K562 (cell line): ENCODE data around the gene GUCA2B.

Source experiments
- BRD9 ChIP-seq: fragments of 450-650 bp; IDR thresholded peaks from 2 replicates; pipeline ENCODE4 v1.6.1; 2018; ENCODE audit warnings: low read depth; ENCODE audit not compliant: partially characterized antibody
- CREM ChIP-seq: IDR thresholded peaks from 2 replicates; pipeline ENCODE4 v1.6.1; 2014; ENCODE audit warnings: antibody characterized with exemption, low read depth
- EP300 ChIP-seq: IDR thresholded peaks from 2 replicates; pipeline ENCODE4 v1.6.1; 2012; ENCODE audit warnings: low read length, improper control_type of control experiment
- NFRKB ChIP-seq: fragments of 450-650 bp; IDR thresholded peaks from 2 replicates; pipeline ENCODE4 v1.6.1; 2016; ENCODE audit warnings: low read depth
- POLR2AphosphoS2 ChIP-seq: IDR thresholded peaks from 2 replicates; pipeline ENCODE4 v1.6.1; 2012; ENCODE audit warnings: low read length, improper control_type of control experiment
- RFX5 ChIP-seq: IDR thresholded peaks from 2 replicates; pipeline ENCODE4 v1.6.1; 2011; ENCODE audit warnings: low read depth, mild to moderate bottlenecking, improper control_type of control experiment, low read length
- TCF7L2 ChIP-seq: fragments of 150-350 bp; IDR thresholded peaks from 2 replicates; pipeline ENCODE4 v1.6.1; 2016; ENCODE audit warnings: low read depth, mild to moderate bottlenecking, low read length, moderate library complexity
- YY1 ChIP-seq, 3 experiments: IDR thresholded peaks; 2 replicates each; pipeline ENCODE4 v1.6.1; 2011; ENCODE audit warnings: low read length in 2 of 3, mild to moderate bottlenecking in 2 of 3, moderate library complexity in 2 of 3, borderline replicate concordance in 1 of 3, control low read depth in 1 of 3, low read depth in 1 of 3; ENCODE audit not compliant: insufficient read depth in 3 of 3, insufficient replicate concordance in 2 of 3, control insufficient read depth in 1 of 3, insufficient read length in 1 of 3; ENCODE audit errors: extremely low read depth in 1 of 3
- ZNF212 ChIP-seq: fragments of 450-650 bp; formaldehyde crosslinking; IDR thresholded peaks from 2 replicates; pipeline ENCODE4 v1.4.0; 2020; ENCODE audit warnings: mild to moderate bottlenecking
- TF ChIP-seq, protein P1 (sequence below), 3 experiments: IDR thresholded peaks in 2 of 3; conservative IDR thresholded peaks in 1 of 3; 2 replicates each; pipeline ENCODE4 v1.5.1; 2011 to 2012; ENCODE audit warnings: low read length in 3 of 3, mild to moderate bottlenecking in 3 of 3, control low read depth in 2 of 3, improper control_type of control experiment in 1 of 3, inconsistent platforms in 1 of 3, low read depth in 1 of 3, mixed read lengths in 1 of 3, moderate library complexity in 1 of 3; ENCODE audit not compliant: insufficient read depth in 2 of 3
- TF ChIP-seq, protein P2 (sequence below): sonication (generic); formaldehyde crosslinking; IDR thresholded peaks from 2 replicates; pipeline ENCODE4 v1.9.0; 2022; ENCODE audit warnings: mild to moderate bottlenecking, missing genetic modification reagents

DNA sequence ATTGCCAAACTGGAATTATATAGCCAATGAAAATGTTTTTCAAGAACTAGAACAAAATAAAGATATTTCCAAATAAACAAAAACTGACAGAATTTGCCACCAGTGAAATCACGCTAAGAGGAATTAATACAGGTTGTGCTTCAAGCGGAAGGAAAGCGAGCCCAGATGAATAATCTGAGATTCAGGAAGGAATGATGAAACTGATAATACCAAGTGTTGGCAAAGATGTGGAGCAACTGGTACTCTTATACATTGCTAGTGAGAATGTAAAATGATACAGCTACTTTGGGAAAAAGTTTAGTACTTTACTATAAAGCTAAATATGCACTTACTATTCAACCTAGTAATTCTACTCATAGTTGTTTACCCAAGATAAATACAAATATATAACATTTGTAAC lies 30.8 kb upstream of the GUCA2B start:
- no peak for TF ChIP-seq BRD9
- TF ChIP-seq, protein P1, sequence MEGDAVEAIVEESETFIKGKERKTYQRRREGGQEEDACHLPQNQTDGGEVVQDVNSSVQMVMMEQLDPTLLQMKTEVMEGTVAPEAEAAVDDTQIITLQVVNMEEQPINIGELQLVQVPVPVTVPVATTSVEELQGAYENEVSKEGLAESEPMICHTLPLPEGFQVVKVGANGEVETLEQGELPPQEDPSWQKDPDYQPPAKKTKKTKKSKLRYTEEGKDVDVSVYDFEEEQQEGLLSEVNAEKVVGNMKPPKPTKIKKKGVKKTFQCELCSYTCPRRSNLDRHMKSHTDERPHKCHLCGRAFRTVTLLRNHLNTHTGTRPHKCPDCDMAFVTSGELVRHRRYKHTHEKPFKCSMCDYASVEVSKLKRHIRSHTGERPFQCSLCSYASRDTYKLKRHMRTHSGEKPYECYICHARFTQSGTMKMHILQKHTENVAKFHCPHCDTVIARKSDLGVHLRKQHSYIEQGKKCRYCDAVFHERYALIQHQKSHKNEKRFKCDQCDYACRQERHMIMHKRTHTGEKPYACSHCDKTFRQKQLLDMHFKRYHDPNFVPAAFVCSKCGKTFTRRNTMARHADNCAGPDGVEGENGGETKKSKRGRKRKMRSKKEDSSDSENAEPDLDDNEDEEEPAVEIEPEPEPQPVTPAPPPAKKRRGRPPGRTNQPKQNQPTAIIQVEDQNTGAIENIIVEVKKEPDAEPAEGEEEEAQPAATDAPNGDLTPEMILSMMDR (IDR thresholded peaks at IDR 0.05 in 2 of 3, conservative IDR thresholded peaks at IDR 0.05 in 1 of 3; ENCODE audit: insufficient read depth in 2 of 3, low read depth in 1 of 3, low read length in 3 of 3) = no peak
- no peak for TF ChIP-seq EP300
- no peak for TF ChIP-seq NFRKB
- TF ChIP-seq CREM = no peak
- no peak for TF ChIP-seq YY1 (IDR thresholded peaks at IDR 0.05; ENCODE audit: borderline replicate concordance in 1 of 3, control insufficient read depth in 1 of 3, extremely low read depth in 1 of 3, insufficient read depth in 3 of 3, insufficient read length in 1 of 3, insufficient replicate concordance in 2 of 3, low read depth in 1 of 3, low read length in 2 of 3)
- TF ChIP-seq ZNF212 (CRISPR knock-in tag) = no peak
- TF ChIP-seq, protein P2, sequence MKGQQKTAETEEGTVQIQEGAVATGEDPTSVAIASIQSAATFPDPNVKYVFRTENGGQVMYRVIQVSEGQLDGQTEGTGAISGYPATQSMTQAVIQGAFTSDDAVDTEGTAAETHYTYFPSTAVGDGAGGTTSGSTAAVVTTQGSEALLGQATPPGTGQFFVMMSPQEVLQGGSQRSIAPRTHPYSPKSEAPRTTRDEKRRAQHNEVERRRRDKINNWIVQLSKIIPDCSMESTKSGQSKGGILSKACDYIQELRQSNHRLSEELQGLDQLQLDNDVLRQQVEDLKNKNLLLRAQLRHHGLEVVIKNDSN (CRISPR knock-in tag) = no peak
- no peak for TF ChIP-seq POLR2AphosphoS2
- no peak for TF ChIP-seq RFX5
- no peak for TF ChIP-seq TCF7L2
